ENCODE data around the gene EIF3B. TPM values are rescaled to one million over a fixed set of nuclear protein-coding genes. Genes with fewer than 3 reads are reported as not detected.
"Not testable (repeated sequence)": the region's sequence is repeated elsewhere in the genome, so short reads cannot be mapped to it uniquely, and the experiment has no call there.

EIF3B gene
- total RNA-seq, 1 experiment from 2014 or later, result 364 TPM

DNA sequence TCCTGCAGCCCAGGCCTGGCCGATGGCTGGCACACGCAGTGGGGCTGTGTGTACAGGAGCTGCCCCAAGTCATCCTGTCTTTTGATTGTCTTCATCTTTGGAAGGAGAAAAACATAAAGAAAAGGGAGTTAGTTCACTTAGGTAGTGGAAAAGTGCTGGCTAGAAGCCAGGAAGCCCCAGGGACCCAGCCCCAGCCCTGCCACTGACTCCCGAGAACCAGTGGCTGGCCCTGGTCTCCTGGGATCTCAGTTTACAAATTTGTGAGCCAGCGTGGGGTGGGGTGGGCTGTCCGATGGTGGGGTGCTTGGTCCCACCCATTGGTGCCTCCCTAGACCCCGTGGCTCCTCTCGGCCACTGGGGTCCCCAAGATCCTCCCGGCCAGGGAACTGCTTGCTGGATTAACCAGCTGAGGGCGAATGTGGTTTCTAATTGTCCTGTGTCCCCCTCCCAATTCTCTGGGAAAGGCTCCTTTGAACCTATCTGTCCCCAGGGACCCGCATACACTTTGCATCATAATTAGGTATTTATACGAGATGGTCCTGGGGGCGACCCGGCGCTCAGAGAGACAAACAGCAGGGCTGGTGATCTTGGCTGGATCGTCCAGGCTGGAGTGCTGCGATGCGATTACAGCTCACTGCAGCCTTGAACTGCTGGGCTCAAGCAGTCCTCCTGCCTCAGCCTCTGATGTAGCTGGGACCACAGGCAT is 32.5 kb downstream of the EIF3B start:
- Histone ChIP-seq H3K27me3 (replicated peaks; ENCODE audit: insufficient read depth, low read depth, low read length, poor library complexity) (no peaks in the 10 kb centered on the region), H3K9me3 (ENCODE audit: low read depth, low read length, poor library complexity, severe bottlenecking) (no peaks in the 10 kb centered on the region), H3K4me3 (ENCODE audit: low read depth, low read length, poor library complexity, severe bottlenecking) (no peak overlapping the region), H3K27ac (ENCODE audit: low read depth, low read length, poor library complexity, severe bottlenecking) (no peak overlapping the region), H3K36me3 (ENCODE audit: insufficient read depth, low read length, poor library complexity, severe bottlenecking) (peaks cover 3% of the 10 kb centered on the region), H3K4me1 (ENCODE audit: insufficient read depth, low read length, poor library complexity, severe bottlenecking) (no peaks in the 10 kb centered on the region)
- TF ChIP-seq EZH2 (IDR thresholded peaks at IDR 0.05; ENCODE audit: borderline replicate concordance, low read depth, low read length, poor library complexity, severe bottlenecking) (no peak), CTCF (conservative IDR thresholded peaks at IDR 0.05; ENCODE audit: low read depth, low read length) (no peak)
- DNase-seq (ENCODE audit: low spot score), result no peak
- ChIA-PET POLR2A (ENCODE audit: low non-redundant PET) (no interaction called here), CTCF (interaction anchor here (0.6 kb wide), 1 partner anchor 45 kb away, joined by 6 read pairs; no protein-coding TSS in a partner anchor)
- BruUV-seq (replicated peaks), result no TSS peak
- intact Hi-C loops (cut with micrococcal nuclease; ENCODE audit: unreplicated experiment), result no loop called here

- CTCF ChIA-PET, result interaction anchor here (0.6 kb wide), 1 partner anchor 44 kb away, joined by 6 read pairs; no protein-coding TSS in a partner anchor
- no peak for DNase-seq (ENCODE audit: low spot score)
- H3K27ac ChIP-seq (ENCODE audit: low read depth, low read length, poor library complexity, severe bottlenecking), result no peak overlapping the region
- no peaks in the 10 kb centered on the region for H3K27me3 ChIP-seq (replicated peaks; ENCODE audit: insufficient read depth, low read depth, low read length, poor library complexity)
- POLR2A ChIA-PET (ENCODE audit: low non-redundant PET), result no interaction called here
- intact Hi-C loops (cut with micrococcal nuclease; ENCODE audit: unreplicated experiment), result no loop called here
- no peaks in the 10 kb centered on the region for H3K4me1 ChIP-seq (ENCODE audit: insufficient read depth, low read length, poor library complexity, severe bottlenecking)
- H3K36me3 ChIP-seq (ENCODE audit: insufficient read depth, low read length, poor library complexity, severe bottlenecking), result no peaks in the 10 kb centered on the region
- H3K9me3 ChIP-seq (ENCODE audit: low read depth, low read length, poor library complexity, severe bottlenecking), result no peaks in the 10 kb centered on the region
- H3K4me3 ChIP-seq (ENCODE audit: low read depth, low read length, poor library complexity, severe bottlenecking), result no peak overlapping the region
- TF ChIP-seq EZH2 (IDR thresholded peaks at IDR 0.05; ENCODE audit: borderline replicate concordance, low read depth, low read length, poor library complexity, severe bottlenecking) (no peak), CTCF (conservative IDR thresholded peaks at IDR 0.05; ENCODE audit: low read depth, low read length) (no peak)
- BruUV-seq (replicated peaks), result no TSS peak
Measured at GRCh38 chr7:2387897-2388636, 33.4 kb downstream of the EIF3B start.

DNA sequence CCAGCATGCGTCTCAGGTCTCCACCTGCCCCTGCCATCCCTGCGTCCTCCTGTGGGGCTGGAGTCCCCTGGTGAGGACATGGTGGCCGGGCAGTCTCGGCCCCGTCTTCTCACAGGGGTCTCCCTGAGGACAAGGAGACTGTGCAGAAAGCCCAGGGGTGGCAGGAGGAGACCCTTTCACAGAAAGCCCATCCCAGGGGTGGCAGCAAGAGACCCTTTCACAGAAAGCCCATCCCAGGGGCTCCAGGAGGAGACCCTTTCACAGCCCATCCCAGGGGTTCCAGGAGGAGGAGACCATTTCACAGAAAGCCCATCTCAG is 34.0 kb downstream of the EIF3B start:
- H3K4me1 ChIP-seq (ENCODE audit: insufficient read depth, low read length, poor library complexity, severe bottlenecking), result no peaks in the 10 kb centered on the region
- ChIA-PET POLR2A (ENCODE audit: low non-redundant PET) (no interaction called here), CTCF (no interaction called here)
- intact Hi-C loops (cut with micrococcal nuclease; ENCODE audit: unreplicated experiment), result no loop called here
- H3K27ac ChIP-seq (ENCODE audit: low read depth, low read length, poor library complexity, severe bottlenecking), result no peak overlapping the region
- no peak for DNase-seq (ENCODE audit: low spot score)
- no peaks in the 10 kb centered on the region for H3K9me3 ChIP-seq (ENCODE audit: low read depth, low read length, poor library complexity, severe bottlenecking)
- no peaks in the 10 kb centered on the region for H3K27me3 ChIP-seq (replicated peaks; ENCODE audit: insufficient read depth, low read depth, low read length, poor library complexity)
- no peak overlapping the region for H3K4me3 ChIP-seq (ENCODE audit: low read depth, low read length, poor library complexity, severe bottlenecking)
- BruUV-seq (replicated peaks), result no TSS peak
- no peak for TF ChIP-seq CTCF (conservative IDR thresholded peaks at IDR 0.05; ENCODE audit: low read depth, low read length)
- no peak for TF ChIP-seq EZH2 (IDR thresholded peaks at IDR 0.05; ENCODE audit: borderline replicate concordance, low read depth, low read length, poor library complexity, severe bottlenecking)
- H3K36me3 ChIP-seq (ENCODE audit: insufficient read depth, low read length, poor library complexity, severe bottlenecking), result no peaks in the 10 kb centered on the region

DNA sequence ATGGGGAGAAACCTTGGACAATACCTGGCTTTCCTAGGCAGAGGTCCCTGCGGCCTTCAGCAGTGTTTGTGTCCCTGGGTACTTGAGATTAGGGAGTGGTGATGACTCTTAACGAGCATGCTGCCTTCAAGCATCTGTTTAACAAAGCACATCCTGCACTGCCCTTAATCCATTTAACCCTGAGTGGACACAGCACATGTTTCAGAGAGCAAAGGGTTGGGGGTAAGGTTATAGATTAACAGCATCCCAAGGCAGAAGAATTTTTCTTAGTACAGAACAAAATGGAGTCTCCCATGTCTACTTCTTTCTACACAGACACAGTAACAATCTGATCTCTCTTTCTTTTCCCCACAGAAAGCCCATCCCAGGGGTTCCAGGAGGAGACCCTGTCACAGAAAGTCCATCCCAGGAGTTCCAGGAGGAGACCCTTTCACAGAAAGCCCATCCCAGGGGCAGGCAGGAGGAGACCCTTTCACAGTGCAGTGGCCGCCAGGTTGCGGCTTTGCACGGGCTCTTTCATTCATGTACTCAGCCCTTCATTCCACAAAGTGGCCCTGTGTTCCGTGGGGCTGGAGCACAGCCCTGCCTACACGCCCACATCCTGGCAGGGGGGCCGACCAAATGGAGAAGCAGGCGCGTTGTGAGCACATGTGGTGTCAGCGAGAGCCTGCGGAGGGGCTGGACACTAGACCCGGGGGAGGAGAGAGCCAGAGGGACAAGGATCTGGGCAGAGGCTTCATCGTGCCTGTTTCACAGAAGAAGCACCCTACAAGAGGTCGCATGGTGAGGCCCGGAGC is 35.6 kb downstream of the EIF3B start:
- DNase-seq (ENCODE audit: low spot score); H3K27me3 ChIP-seq (replicated peaks; ENCODE audit: insufficient read depth, low read depth, low read length, poor library complexity); CTCF ChIA-PET; H3K4me1 ChIP-seq (ENCODE audit: insufficient read depth, low read length, poor library complexity, severe bottlenecking); H3K27ac ChIP-seq (ENCODE audit: low read depth, low read length, poor library complexity, severe bottlenecking); H3K4me3 ChIP-seq (ENCODE audit: low read depth, low read length, poor library complexity, severe bottlenecking); H3K9me3 ChIP-seq (ENCODE audit: low read depth, low read length, poor library complexity, severe bottlenecking); intact Hi-C loops (cut with micrococcal nuclease; ENCODE audit: unreplicated experiment); POLR2A ChIA-PET (ENCODE audit: low non-redundant PET); BruUV-seq (replicated peaks); H3K36me3 ChIP-seq (ENCODE audit: insufficient read depth, low read length, poor library complexity, severe bottlenecking): not testable (repeated sequence)
